ENCODE results near the gene SPINK4.
A peak's percentile ranks its signal among the peaks of the same experiment; 100 is the strongest.

The SPINK4 gene, protein sequence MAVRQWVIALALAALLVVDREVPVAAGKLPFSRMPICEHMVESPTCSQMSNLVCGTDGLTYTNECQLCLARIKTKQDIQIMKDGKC

DNA sequence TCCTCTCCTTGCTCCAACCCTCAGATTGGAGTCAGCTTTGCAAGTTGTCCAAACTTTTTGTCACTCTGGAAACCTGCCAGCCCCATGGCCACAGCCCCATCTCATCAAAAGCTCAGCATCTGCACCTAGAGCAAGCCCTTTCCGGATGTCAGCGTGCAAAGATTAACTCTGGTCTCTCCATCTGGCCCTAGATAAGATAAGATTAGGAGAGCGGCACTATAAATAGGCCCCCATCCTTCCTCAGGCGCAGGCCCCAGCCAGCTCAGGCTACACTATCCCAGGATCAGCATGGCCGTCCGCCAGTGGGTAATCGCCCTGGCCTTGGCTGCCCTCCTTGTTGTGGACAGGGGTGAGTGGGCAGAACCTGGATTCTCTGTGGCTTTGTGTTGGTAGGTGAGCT is at the start of gene SPINK4:
SPINK4 (plus strand) TSS at position 247 of the 400 bp plus-strand sequence; CDS start at position 289, 42 bp downstream.
- no peak for DNase-seq

DNA sequence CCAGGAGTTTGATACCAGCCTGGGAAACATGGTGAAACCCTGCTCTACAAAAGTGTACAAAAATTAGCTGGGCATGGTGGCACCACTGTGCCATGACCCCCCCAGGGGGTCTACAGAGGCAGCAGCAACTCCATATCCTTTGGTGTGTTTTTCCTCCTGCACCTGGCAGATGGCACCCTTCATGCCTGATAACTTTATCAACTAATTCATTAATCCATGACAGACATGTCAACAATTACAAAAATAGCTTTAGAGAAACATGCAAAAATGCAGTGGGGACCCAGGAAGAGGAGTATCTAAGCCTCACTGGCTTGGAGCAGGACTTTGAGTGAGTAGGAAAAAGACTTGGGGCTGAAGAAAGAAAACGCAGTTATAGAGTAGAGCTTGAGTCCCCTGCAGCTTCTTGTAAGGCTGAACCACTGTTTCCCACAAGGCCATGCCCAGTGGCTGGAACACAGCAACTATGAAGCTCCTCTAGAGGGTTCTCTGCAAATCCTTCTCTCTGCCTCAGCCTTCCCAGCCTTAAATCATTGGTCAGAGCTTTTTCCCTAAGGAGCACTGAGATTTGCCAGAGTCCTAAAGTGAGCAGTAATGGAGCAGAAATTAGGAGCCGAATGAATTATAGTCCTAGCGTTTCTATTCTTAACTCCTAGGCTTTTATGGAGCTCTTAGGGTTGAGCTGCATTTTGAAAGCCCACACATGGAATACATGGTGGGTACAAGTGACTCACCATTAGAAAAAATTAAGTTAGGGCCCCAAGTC is 47.3 kb upstream of the SPINK4 start:
- no peak for DNase-seq

DNA sequence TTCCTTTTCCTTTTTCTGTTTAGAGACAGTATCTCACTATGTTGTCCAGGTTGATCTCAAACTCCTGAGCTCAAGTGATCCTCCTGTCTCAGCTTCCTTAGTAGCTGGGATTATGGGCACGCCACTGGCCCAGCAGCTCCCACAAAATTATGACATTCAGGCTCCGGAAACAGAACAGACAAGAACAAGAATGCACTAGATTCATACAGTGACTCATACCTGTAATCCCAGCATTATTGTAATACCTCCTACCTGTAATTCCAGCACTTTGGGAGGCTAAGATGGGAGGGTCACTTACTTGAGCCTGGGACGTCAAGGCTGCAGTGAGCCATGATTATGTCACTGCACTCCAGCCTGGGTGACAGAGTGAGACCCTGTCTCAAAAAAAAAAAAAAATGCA is 46.1 kb upstream of the SPINK4 start:
- DNase-seq: no peak

DNA sequence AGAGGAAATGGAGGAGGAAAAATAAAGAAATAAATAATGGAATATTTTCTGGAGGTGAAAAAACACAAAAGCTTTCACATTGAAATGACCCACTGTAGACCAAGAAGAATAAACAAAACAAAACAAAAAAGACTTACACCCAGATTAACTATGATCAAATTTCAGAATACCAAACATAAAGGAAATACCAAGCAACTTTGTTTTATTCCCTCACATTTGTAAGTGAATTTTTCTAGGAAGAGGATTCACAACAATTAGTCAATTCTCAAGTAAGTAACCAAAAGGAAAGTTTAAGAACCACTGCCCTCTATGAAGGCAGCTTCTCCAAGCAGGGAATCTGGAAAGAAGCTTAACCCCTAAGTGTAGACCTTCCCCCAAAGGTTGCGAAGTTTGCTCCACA is 43.2 kb upstream of the SPINK4 start:
- DNase-seq: no peak

DNA sequence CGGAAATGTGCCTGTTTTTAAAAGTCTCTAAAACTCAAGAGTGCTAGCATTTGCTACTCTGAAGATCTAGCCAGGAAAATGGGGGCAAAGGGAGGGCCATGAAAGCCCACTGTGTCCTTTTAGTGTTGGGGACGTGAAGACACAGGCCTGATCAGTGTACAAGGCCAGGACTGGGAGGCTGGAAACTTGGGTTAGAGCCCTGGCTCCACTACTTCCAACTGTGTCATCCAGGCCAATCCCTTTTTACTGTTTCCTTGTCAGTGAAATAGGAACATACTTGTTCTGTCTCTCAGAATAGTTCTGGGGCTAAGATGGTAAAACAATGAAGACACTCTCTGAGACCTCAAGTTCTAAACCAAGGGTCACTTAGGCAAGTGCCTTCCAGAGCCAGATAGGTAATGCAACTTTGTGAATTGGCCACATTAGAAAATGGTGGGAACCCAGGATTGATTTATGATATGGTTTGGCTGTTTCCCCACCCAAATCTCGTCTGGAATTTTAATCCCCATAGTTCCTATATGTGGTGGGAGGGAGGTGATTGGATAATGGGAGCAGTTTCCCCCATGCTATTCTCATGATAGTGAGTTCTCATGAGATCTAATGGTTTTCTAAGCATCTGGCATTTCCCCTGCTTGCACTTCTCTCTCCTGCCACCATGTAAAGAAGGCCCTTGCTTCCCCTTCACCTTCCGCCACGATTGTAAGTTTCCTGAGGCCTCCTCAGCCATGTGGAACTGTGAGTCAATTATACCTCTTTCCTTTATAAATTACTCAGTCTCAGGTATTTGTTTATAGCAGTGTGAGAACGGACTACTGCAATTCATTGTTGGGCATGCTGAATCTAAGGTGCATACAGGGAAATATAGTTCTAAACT is 42.5 kb upstream of the SPINK4 start:
- no peak for DNase-seq

- DNase-seq: no peak
These were observed 41.8 kb upstream of the SPINK4 start for GRCh38 chr9:33198165-33198564.

DNA sequence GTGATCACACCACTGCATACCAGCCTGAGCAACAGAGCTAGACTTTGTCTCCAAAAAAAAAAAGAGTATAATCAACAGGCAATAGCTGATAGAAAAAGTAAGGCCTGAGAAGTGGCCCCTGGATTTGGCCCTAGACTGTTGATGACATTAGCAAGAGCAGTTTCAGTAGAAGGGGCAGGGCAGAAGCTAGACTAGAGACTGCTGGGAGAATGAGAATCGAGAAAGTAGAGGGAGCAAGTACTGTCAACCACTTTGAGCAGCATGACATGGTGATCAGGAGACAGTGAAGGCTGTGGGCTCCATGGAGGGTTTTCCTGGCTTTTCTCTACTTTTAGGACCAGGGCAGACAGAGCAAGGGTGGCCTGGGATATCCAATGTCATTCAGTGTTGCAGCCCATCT is 37.9 kb upstream of the SPINK4 start:
- no peak for DNase-seq

DNA sequence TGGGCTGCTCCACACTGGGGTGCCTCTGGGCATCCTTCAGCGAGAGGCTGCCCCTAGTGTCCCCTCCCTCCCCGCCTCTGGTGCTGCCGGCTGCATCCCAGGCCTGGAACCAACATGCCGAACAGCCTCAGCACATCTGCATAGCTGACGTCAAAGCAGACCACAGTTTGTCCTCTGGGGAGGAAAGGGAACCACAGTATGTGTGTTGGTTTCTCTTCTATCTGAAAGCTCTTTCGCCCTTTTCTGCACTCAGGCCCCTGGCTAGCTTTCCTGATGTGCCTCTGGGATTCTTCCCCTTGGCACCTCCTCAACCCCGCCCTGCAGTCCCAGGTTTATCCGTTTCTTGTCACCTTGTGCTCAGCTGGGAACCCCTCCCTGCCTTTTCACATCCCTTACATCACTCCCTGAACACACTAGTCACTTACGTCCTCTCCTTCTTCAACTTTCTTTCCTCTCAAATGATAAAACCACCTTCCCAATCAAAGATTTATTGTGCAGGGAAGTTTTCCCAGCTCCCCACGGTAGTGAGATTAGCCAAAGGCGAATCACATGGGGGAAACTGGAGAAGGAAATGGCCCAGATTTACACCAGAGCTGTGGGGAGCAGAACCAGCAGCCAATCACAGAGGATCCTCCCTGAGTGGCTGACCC is 37.3 kb upstream of the SPINK4 start:
- DNase-seq: no peak

DNA sequence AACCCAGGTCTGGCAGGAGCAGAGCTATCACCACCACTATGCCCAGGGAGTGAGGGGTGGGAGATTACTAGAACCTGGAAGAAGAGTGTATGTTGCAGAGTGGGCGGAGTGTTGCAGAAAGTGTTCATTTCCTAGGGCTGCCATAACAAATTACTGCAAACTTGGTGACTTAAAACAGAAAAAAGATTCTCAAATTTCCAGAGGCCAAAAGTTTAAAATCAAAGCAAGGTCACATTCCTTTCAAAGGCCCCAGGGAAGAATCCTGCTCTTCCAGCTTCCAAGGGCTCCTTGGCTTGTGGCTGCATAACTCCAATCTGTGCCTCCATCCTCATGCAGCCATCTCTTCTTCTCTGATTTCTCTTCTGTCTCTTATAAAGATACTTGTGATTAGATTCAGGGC is 30.6 kb upstream of the SPINK4 start:
- no peak for DNase-seq

DNA sequence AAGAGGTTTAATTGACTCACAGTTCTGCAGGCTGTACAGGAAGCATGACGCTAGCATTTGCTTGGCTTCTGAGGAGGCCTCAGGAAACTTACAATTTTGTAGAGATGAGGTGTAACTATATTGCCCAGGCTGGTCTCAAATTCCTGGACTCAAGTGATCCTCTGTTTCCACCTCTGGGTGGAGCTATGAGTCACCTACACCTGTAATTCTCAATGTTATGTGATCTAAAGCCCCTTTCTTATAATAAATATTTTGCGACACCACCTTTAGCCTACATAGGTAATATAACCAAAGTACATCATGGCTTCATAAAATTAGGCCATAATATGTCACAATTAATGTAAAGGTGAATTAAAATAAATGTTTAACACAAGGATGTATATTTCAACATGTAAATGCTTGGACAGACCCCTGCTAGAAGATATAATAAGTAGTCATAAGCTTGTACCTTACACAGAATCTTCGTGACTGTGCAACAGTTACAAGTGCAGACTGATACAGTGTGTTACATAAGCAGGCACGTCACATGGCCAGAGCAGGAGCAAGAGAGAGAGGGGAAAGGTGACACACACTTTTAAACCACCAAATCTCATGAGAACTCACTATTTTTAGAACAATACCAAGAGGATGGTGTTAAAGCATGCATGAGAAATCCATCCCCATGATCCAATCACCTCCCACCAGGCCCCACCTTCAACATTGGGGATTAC is 29.8 kb upstream of the SPINK4 start:
- no peak for DNase-seq

- no peak for DNase-seq
These were observed 28.1 kb upstream of the SPINK4 start for GRCh38 chr9:33211695-33212393.

- no peak for DNase-seq
These were observed 19.0 kb upstream of the SPINK4 start for GRCh38 chr9:33220681-33221567.

DNA sequence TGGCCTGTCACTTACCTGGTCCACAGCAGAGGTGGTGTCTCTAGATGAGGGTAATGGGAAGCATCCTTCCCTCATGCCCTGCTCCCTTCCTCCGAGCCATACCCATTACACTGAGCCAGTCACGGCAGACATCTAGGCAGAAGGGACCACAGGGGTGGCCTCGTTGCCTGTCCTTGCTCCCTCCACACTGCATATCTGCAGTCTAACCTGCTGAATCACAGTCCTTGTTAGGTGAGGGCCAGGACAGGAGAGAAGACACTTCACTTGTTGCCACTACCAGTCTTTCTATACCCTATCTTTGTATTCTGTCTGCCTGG is 18.4 kb upstream of the SPINK4 start:
- no peak for DNase-seq

- no peak for DNase-seq
These were observed 17.9 kb upstream of the SPINK4 start for GRCh38 chr9:33222031-33222430.

DNA sequence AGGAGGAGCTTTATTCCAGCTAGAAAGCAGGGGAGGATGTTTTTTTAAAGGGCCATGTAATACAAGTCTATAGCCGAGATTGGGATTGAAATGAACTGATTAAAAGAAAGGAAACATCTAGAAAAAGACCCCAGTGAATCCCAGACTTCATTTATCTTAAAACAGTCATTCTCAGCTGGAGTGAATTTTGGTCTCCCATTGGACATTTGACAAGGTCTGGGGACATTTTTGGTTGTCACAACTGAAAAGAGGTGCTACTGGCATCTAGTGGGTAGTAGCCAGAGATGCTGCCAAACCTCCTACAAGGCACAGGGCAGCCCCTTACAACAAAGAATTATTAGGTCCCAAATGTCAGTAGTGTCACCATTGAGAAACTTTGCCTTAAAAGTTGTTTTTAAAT is 16.3 kb upstream of the SPINK4 start:
- DNase-seq: no peak

GRCh38 chr9:33225319-33226147 is 14.4 kb upstream of the SPINK4 start:
- DNase-seq: peak; percentile 69

GRCh38 chr9:33227008-33227398 is 13.0 kb upstream of the SPINK4 start:
- DNase-seq: no peak

DNA sequence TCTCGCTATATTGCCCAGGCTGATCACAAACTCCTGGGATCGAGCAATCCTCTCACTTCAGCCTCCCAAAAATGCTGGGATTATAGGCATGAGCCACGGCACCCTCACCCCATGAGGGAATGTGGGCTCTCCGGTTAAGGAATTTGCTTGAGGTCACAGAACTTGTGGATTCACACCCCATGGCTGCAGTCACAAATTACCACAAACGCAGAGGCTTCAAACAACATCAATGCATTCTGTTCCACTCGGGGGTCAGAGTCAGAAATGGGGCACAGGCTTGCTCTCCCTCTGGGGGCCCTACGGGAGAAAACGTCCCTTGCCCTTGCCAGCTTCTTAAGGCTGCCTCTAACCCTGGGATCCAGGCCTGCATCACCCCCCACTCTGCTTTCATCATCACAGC is 12.2 kb upstream of the SPINK4 start:
- no peak for DNase-seq

DNA sequence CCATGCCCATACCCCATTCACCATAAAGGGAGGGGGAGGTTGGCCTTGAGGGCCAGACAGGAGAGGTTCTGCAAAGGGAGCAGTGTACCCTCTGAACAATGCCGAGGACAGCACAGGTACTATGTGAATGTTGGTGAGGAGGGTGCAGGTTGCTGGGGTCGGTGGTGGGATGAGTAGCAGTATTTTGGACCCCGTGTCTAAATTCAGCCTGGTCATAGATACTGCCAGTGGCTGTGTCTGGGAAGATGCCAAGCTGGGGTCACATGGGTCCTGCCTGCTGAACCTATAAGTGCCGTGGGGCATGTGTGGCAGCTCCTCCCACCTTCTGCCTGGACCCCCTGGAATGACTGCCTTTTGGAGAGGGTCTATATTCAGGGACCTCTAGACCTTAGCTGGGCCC is 11.4 kb upstream of the SPINK4 start:
- no peak for DNase-seq

GRCh38 chr9:33229359-33230114 is 10.4 kb upstream of the SPINK4 start:
- no peak for DNase-seq

Measured in stimulated activated CD4-positive, alpha-beta T cell treated with anti-CD3 and anti-CD28 coated beads, Interleukin-1b, Interleukin-23, amount 100 ng/mL, for 48 hours (primary cell).